ENCODE measurements around the gene PDE8A. TPM values are rescaled to one million over a fixed set of nuclear protein-coding genes. Genes with fewer than 3 reads are reported as not detected.

PDE8A gene
- total and polyA plus RNA-seq, 10 of the 15 experiments (the other 5 are each of a cell fraction or from before 2014, with no cell fraction given), result 6.7 to 69.2 (median 27.2) TPM

DNA sequence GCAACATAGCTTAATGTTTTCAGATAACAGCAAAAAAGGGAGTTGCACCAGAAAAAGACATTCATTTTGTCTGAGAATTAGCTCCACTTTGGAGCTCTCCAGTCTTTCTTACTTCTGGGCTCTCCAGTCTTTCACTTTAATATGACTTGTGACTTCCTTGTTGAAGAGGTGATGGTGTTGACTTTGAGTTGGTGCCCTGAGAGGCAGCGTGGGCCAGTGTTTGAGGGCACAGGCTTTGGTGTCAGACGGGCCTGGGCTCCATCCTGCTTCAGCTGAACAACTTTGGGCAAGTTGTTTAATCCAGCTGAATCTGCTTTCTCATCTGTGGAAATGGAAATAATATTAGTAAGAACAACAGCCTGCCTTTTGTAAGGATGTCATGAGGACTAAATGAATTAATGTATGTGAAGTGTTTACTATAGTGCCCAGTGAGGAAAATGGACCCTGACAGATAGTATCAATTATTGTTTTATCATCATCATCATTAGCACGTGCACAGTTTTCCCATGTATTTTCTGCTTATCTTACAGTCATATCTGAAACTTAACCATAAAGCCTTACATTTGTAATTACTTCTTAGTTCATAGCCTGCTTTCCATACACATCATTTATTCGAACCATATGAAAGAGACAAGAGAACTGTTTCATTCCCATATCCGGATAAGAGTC, 108.4 kb downstream of the PDE8A start:
- Histone ChIP-seq H3K4me1 (ENCODE audit: control insufficient read depth, insufficient read depth, low read length) (no peaks in the 10 kb centered on the region), H3K4me3 (no peak overlapping the region), H3K27me3 (replicated peaks in 1 of 2; ENCODE audit: control insufficient read depth in 2 of 2, insufficient read depth in 2 of 2, low read length in 1 of 2) (no peaks in the 10 kb centered on the region), H3K9ac (ENCODE audit: control insufficient read depth, insufficient read depth, low read length) (no peak overlapping the region), H3K79me2 (ENCODE audit: control insufficient read depth, insufficient read depth, low read length) (no peaks in the 10 kb centered on the region), H3K4me2 (ENCODE audit: control insufficient read depth, insufficient read depth) (no peak overlapping the region), H3K27ac (ENCODE audit: control insufficient read depth, insufficient read depth) (no peak overlapping the region), H2AFZ (ENCODE audit: control insufficient read depth, low read depth, low read length) (no peak overlapping the region), H3K36me3 (ENCODE audit: control insufficient read depth in 2 of 2, insufficient read depth in 2 of 2, low read length in 1 of 2) (peaks cover 8 to 10% of the 10 kb centered on the region in 2 experiments), H4K20me1 (ENCODE audit: control insufficient read depth, insufficient read depth) (no peaks in the 10 kb centered on the region), H3K9me3 (replicated peaks; ENCODE audit: control insufficient read depth, insufficient read depth, low read length) (no peaks in the 10 kb centered on the region)
- ChIA-PET POLR2A (no interaction called here), SMC1A (ENCODE audit: uncharacterized antibody, unreplicated experiment) (no interaction called here), CTCF (no interaction called here), RAD21 (ENCODE audit: unreplicated experiment) (no interaction called here)
- FAIRE-seq (no peak), DNase-seq (ENCODE audit: low read depth, low spot score) (no peak), ATAC-seq (no peak)
- WGBS (ENCODE audit: insufficient coverage, insufficient replicate concordance, low lambda C conversion rate, missing lambda C conversion rate), result 74% methylated on average over 5 of the region's 5 CpGs
- TF ChIP-seq ATF7 (IDR thresholded peaks at IDR 0.05; ENCODE audit: low read depth), result no peak
- no peak for TF ChIP-seq MTA2 (IDR thresholded peaks at IDR 0.05; ENCODE audit: low read depth)
- TF ChIP-seq NRF1 (conservative IDR thresholded peaks at IDR 0.05; ENCODE audit: low read depth, low read length), result no peak
- no peak for TF ChIP-seq SMAD5 (IDR thresholded peaks at IDR 0.05; ENCODE audit: low read depth)
- no peak for TF ChIP-seq RAD21 (IDR thresholded peaks at IDR 0.05; ENCODE audit: insufficient read depth, low read depth, low read length)
- TF ChIP-seq, protein P1, sequence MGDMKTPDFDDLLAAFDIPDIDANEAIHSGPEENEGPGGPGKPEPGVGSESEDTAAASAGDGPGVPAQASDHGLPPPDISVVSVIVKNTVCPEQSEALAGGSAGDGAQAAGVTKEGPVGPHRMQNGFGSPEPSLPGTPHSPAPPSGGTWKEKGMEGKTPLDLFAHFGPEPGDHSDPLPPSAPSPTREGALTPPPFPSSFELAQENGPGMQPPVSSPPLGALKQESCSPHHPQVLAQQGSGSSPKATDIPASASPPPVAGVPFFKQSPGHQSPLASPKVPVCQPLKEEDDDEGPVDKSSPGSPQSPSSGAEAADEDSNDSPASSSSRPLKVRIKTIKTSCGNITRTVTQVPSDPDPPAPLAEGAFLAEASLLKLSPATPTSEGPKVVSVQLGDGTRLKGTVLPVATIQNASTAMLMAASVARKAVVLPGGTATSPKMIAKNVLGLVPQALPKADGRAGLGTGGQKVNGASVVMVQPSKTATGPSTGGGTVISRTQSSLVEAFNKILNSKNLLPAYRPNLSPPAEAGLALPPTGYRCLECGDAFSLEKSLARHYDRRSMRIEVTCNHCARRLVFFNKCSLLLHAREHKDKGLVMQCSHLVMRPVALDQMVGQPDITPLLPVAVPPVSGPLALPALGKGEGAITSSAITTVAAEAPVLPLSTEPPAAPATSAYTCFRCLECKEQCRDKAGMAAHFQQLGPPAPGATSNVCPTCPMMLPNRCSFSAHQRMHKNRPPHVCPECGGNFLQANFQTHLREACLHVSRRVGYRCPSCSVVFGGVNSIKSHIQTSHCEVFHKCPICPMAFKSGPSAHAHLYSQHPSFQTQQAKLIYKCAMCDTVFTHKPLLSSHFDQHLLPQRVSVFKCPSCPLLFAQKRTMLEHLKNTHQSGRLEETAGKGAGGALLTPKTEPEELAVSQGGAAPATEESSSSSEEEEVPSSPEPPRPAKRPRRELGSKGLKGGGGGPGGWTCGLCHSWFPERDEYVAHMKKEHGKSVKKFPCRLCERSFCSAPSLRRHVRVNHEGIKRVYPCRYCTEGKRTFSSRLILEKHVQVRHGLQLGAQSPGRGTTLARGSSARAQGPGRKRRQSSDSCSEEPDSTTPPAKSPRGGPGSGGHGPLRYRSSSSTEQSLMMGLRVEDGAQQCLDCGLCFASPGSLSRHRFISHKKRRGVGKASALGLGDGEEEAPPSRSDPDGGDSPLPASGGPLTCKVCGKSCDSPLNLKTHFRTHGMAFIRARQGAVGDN (IDR thresholded peaks at IDR 0.05), result no peak
- TF ChIP-seq, protein P2, sequence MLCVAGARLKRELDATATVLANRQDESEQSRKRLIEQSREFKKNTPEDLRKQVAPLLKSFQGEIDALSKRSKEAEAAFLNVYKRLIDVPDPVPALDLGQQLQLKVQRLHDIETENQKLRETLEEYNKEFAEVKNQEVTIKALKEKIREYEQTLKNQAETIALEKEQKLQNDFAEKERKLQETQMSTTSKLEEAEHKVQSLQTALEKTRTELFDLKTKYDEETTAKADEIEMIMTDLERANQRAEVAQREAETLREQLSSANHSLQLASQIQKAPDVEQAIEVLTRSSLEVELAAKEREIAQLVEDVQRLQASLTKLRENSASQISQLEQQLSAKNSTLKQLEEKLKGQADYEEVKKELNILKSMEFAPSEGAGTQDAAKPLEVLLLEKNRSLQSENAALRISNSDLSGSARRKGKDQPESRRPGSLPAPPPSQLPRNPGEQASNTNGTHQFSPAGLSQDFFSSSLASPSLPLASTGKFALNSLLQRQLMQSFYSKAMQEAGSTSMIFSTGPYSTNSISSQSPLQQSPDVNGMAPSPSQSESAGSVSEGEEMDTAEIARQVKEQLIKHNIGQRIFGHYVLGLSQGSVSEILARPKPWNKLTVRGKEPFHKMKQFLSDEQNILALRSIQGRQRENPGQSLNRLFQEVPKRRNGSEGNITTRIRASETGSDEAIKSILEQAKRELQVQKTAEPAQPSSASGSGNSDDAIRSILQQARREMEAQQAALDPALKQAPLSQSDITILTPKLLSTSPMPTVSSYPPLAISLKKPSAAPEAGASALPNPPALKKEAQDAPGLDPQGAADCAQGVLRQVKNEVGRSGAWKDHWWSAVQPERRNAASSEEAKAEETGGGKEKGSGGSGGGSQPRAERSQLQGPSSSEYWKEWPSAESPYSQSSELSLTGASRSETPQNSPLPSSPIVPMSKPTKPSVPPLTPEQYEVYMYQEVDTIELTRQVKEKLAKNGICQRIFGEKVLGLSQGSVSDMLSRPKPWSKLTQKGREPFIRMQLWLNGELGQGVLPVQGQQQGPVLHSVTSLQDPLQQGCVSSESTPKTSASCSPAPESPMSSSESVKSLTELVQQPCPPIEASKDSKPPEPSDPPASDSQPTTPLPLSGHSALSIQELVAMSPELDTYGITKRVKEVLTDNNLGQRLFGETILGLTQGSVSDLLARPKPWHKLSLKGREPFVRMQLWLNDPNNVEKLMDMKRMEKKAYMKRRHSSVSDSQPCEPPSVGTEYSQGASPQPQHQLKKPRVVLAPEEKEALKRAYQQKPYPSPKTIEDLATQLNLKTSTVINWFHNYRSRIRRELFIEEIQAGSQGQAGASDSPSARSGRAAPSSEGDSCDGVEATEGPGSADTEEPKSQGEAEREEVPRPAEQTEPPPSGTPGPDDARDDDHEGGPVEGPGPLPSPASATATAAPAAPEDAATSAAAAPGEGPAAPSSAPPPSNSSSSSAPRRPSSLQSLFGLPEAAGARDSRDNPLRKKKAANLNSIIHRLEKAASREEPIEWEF (IDR thresholded peaks at IDR 0.05; ENCODE audit: insufficient replicate concordance, low read depth, low read length), result no peak
- no TSS peak for BruUV-seq (replicated peaks)
- in situ Hi-C loops (cut with MboI) (no loop called here), intact Hi-C loops (cut with micrococcal nuclease; ENCODE audit: unreplicated experiment) (no loop called here)
